SK-N-MC (cell line): ENCODE data around the gene PLCE1.

Experiments used
- EZH2 ChIP-seq: fragments of 200-600 bp; sonication (generic); IDR thresholded peaks from one replicate; pipeline ENCODE4 v1.6.1; 2017; ENCODE audit warnings: antibody characterized with exemption
- FOXP2 ChIP-seq: optimal IDR thresholded peaks from 2 replicates; pipeline ENCODE3; 2011; ENCODE audit warnings: mild to moderate bottlenecking, moderate library complexity; ENCODE audit not compliant: insufficient read depth; ENCODE audit errors: extremely low read length, control extremely low read depth
- POLR2AphosphoS5 ChIP-seq: IDR thresholded peaks from 2 replicates; pipeline ENCODE4 v1.6.1; 2012; ENCODE audit warnings: mild to moderate bottlenecking, low read depth, low read length, borderline replicate concordance

DNA sequence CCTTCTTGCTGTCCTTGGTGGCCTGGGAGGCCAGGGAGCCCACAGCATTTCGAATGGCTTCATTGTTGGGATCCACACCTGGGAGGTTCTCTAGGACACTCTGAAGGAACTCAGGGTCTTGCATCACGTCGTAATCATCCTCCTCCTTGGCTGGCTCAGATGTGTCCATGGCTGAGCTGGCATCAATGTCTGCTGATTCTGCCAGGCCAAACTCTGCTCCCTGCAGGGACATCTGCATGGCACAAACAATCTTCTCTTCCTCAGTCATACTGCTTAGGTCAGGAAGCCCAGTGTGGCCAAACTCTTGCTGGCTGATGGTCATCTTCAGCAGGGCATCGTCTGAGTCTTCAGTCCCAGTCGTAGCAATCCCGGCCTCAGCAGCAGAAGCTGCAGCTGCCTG, 34.9 kb upstream of the PLCE1 start:
- TF ChIP-seq POLR2AphosphoS5 (no peak), EZH2 (no peak), FOXP2 (no peak)
